NT2/D1 (cell line): ENCODE data around the gene YPEL3.

Source experiments
- YY1 ChIP-seq: IDR thresholded peaks from 2 replicates; pipeline ENCODE4 v1.6.1; 2011; ENCODE audit not compliant: insufficient read length, insufficient read depth
- ZNF274 ChIP-seq: IDR thresholded peaks from 2 replicates; pipeline ENCODE4 v1.6.1; 2011; ENCODE audit warnings: mild to moderate bottlenecking, low read depth, low read length

DNA sequence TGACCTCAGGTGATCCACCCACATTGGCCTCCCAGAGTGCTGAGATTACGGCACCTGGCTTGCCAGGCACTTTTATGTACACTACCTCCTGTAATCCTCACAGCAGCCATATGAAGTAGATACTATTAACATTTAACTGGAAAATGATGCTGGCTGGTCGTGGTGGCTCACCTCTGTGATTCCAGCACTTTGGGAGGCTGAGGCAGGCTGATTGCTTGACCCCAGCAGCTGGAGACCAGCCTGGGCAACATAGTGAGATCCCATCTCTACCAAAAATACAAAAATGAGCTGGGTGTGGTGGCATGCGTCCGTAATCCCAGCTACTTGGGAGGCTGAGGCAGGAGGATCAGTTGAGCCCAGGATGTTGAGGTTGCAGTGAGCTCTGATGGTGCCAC is 29.0 kb upstream of the YPEL3 start:
- TF ChIP-seq YY1 (no peak), ZNF274 (no peak)
